CD14-positive monocyte (primary cell): ENCODE results near the gene XRN1. TPM values are rescaled to one million over a fixed set of nuclear protein-coding genes. Genes with fewer than 3 reads are reported as not detected.
"Not testable (repeated sequence)": the region's sequence is repeated elsewhere in the genome, so short reads cannot be mapped to it uniquely, and the experiment has no call there.

Experiments used
- DNase-seq, 3 donors: peaks; one replicate each; pipeline ENCODE4 v3.0.0-alpha.2; 2011 to 2022
- H2AFZ ChIP-seq: 2 replicates; pipeline ENCODE4 v1.6.0; 2012; ENCODE audit warnings: mild to moderate bottlenecking, low read depth, low read length, inconsistent platforms; ENCODE audit not compliant: insufficient read depth, poor library complexity, severe bottlenecking
- H3K27ac ChIP-seq, 2 donors: 1 replicate in 1 of 2; 2 replicates in 1 of 2; pipeline ENCODE4 v1.5.1; 2012 to 2013; ENCODE audit warnings: low read length in 2 of 2, control low read depth in 1 of 2, inconsistent platforms in 1 of 2, low read depth in 1 of 2, mild to moderate bottlenecking in 1 of 2
- H3K27me3 ChIP-seq, 2 donors: one replicate each; pipeline versions ENCODE4 v1.6.0 to v1.6.1; 2011 to 2013; ENCODE audit warnings: low read length in 2 of 2; ENCODE audit not compliant: control insufficient read depth in 2 of 2, insufficient read depth in 2 of 2
- H3K36me3 ChIP-seq, 2 donors: replicated peaks in 1 of 2; 1 replicate in 1 of 2; 2 replicates in 1 of 2; pipeline versions ENCODE4 v1.5.1 to v1.6.1; 2012 to 2013; ENCODE audit warnings: low read length in 2 of 2, control low read depth in 1 of 2, inconsistent platforms in 1 of 2, mild to moderate bottlenecking in 1 of 2; ENCODE audit not compliant: insufficient read depth in 2 of 2, control insufficient read depth in 1 of 2
- H3K4me1 ChIP-seq, 2 donors: 1 replicate in 1 of 2; 2 replicates in 1 of 2; pipeline versions ENCODE4 v1.5.1 to v1.6.1; 2012 to 2013; ENCODE audit warnings: low read length in 2 of 2, control low read depth in 1 of 2, inconsistent platforms in 1 of 2, mild to moderate bottlenecking in 1 of 2, moderate library complexity in 1 of 2; ENCODE audit not compliant: insufficient read depth in 2 of 2, control insufficient read depth in 1 of 2
- H3K4me2 ChIP-seq: replicated peaks from 2 replicates; pipeline ENCODE3; 2012; ENCODE audit warnings: low read length, moderate library complexity, mild to moderate bottlenecking; ENCODE audit not compliant: poor library complexity, severe bottlenecking; ENCODE audit errors: extremely low read depth
- H3K4me3 ChIP-seq, 3 experiments: fragments of 200-600 bp in 1 of 3; sonication (generic) in 1 of 3; replicated peaks in 1 of 3; 1 replicate in 2 of 3; 2 replicates in 1 of 3; pipeline ENCODE4 v1.5.1; 2011 to 2013; ENCODE audit warnings: low read length in 3 of 3, mild to moderate bottlenecking in 3 of 3, control low read depth in 2 of 3, low read depth in 2 of 3, inconsistent platforms in 1 of 3, moderate library complexity in 1 of 3
- H3K79me2 ChIP-seq: 2 replicates; pipeline ENCODE4 v1.6.0; 2012; ENCODE audit warnings: mild to moderate bottlenecking, control low read depth, inconsistent platforms, low read length, moderate library complexity; ENCODE audit not compliant: insufficient read depth
- H3K9ac ChIP-seq: 2 replicates; pipeline ENCODE4 v1.6.0; 2017; ENCODE audit warnings: low read length, mild to moderate bottlenecking; ENCODE audit not compliant: insufficient read depth, poor library complexity, severe bottlenecking
- H3K9me3 ChIP-seq, 2 donors: replicated peaks in 1 of 2; 1 replicate in 1 of 2; 2 replicates in 1 of 2; pipeline versions ENCODE4 v1.5.1 to v1.6.1; 2012 to 2013; ENCODE audit warnings: low read length in 2 of 2, control low read depth in 1 of 2; ENCODE audit not compliant: control insufficient read depth in 1 of 2, insufficient read depth in 1 of 2
- H4K20me1 ChIP-seq: 2 replicates; pipeline ENCODE4 v1.6.0; 2012; ENCODE audit warnings: mild to moderate bottlenecking, low read length, control low read depth, moderate library complexity; ENCODE audit not compliant: insufficient read depth
- H3K27ac Mint-ChIP-seq, 7 donors: one replicate each; pipeline ENCODE4 v1.8.0; 2020; ENCODE audit warnings: mild to moderate bottlenecking in 7 of 7, mixed read lengths in 7 of 7, moderate library complexity in 6 of 7, inconsistent platforms in 2 of 7
- H3K27me3 Mint-ChIP-seq, 3 donors: one replicate each; pipeline ENCODE4 v1.8.0; 2021 to 2022; ENCODE audit warnings: low read depth in 3 of 3, mild to moderate bottlenecking in 3 of 3, mixed read lengths in 3 of 3, moderate library complexity in 3 of 3, inconsistent platforms in 1 of 3
- H3K36me3 Mint-ChIP-seq, 2 donors: one replicate each; pipeline ENCODE4 v1.8.0; 2020; ENCODE audit warnings: mixed read lengths in 2 of 2, inconsistent platforms in 1 of 2, mild to moderate bottlenecking in 1 of 2
- H3K4me1 Mint-ChIP-seq: one replicate; pipeline ENCODE4 v1.8.0; 2020; ENCODE audit warnings: mild to moderate bottlenecking, mixed read lengths
- H3K4me3 Mint-ChIP-seq, 2 donors: one replicate each; pipeline ENCODE4 v1.8.0; 2020; ENCODE audit warnings: mild to moderate bottlenecking in 2 of 2, mixed read lengths in 2 of 2, moderate library complexity in 1 of 2
- H3K9me3 Mint-ChIP-seq, 7 donors: one replicate each; pipeline ENCODE4 v1.8.0; 2020 to 2022; ENCODE audit warnings: mixed read lengths in 7 of 7, mild to moderate bottlenecking in 6 of 7, moderate library complexity in 6 of 7, inconsistent platforms in 2 of 7
- CTCF ChIP-seq: fragments of 200-600 bp; IDR thresholded peaks from one replicate; pipeline ENCODE4 v1.8.0; 2022; ENCODE audit warnings: antibody characterized with exemption, mild to moderate bottlenecking
- WGBS: methylation state at CpG from one replicate; pipeline ENCODE4 v1.1.5; 2013; ENCODE audit warnings: missing lambda C conversion rate; ENCODE audit not compliant: insufficient coverage; 5-methylcytosine and 5-hydroxymethylcytosine counted together
- intact Hi-C, 2 donors: fragments of 100-400 bp; cut with micrococcal nuclease; formaldehyde crosslinking; loops; one replicate each; pipeline versions ENCODE4 v1.15.0 to v1.15.1; 2023
- polyA plus RNA-seq, 3 donors: library from polyadenylated mRNA; depleted of rRNA in 1 of 3; unstranded in 2 of 3; stranded (reverse) in 1 of 3; fragments of 300-500 nt in 2 of 3; fragments of >200 nt in 1 of 3; fragmentation: Illumina TruSeq in 2 of 3; gene quantifications; 1 replicate in 2 of 3; 2 replicates in 1 of 3; pipeline ENCODE4 v1.2.3, GENCODE V29; 2012 to 2021

XRN1 gene
- polyA plus RNA-seq, 3 donors: 8.6 to 47.9 (median 24.3) TPM

- WGBS: over 99% methylated on average over 10 of the region's 11 CpGs
- H3K4me3 ChIP-seq, H3K4me1 ChIP-seq, H3K27ac Mint-ChIP-seq, H3K4me3 Mint-ChIP-seq, H3K27me3 Mint-ChIP-seq, H3K9ac ChIP-seq, H3K27ac ChIP-seq, DNase-seq, intact Hi-C loops, H3K27me3 ChIP-seq, H2AFZ ChIP-seq, H3K4me2 ChIP-seq, H3K9me3 ChIP-seq: not testable (repeated sequence)
- peaks cover 79% of the 10 kb centered on the region for H4K20me1 ChIP-seq
- Mint-ChIP-seq H3K4me1 (peaks cover 17% of the 10 kb centered on the region), H3K36me3 (peaks cover 12 to 20% of the 10 kb centered on the region in 2 donors), H3K9me3 (peaks cover 0 to 17% (median 5%) of the 10 kb centered on the region in 7 donors)
- H3K36me3 ChIP-seq: peaks cover 0 to 17% of the 10 kb centered on the region in 2 donors
- H3K79me2 ChIP-seq: peaks cover 98% of the 10 kb centered on the region
Measured at GRCh38 chr3:142438096-142438495, 9.7 kb downstream of the XRN1 start.

- no peak overlapping the region for H3K4me2 ChIP-seq
- Mint-ChIP-seq H3K27me3 (no peaks in the 10 kb centered on the region), H3K4me3 (no peak overlapping the region), H3K9me3 (peaks cover 0 to 11% (median 2%) of the 10 kb centered on the region in 7 donors), H3K27ac (peak overlapping the region in 4 of 7 donors; percentile 1 to 47 (median 8)), H3K4me1 (peaks cover 14% of the 10 kb centered on the region), H3K36me3 (peaks cover 14 to 25% of the 10 kb centered on the region in 2 donors)
- intact Hi-C loops: no loop called here
- DNase-seq: no peak
- peaks cover 94% of the 10 kb centered on the region for H3K79me2 ChIP-seq
- H3K27me3 ChIP-seq: no peaks in the 10 kb centered on the region
- H3K4me1 ChIP-seq: no peaks in the 10 kb centered on the region
- no peaks in the 10 kb centered on the region for H3K9me3 ChIP-seq
- no peak overlapping the region for H3K9ac ChIP-seq
- H3K27ac ChIP-seq: no peak overlapping the region
- H3K4me3 ChIP-seq: no peak overlapping the region
- H3K36me3 ChIP-seq: peaks cover 7 to 28% of the 10 kb centered on the region in 2 donors
- H4K20me1 ChIP-seq: peaks cover 86% of the 10 kb centered on the region
- no peak for TF ChIP-seq CTCF
- no peak overlapping the region for H2AFZ ChIP-seq
Measured at GRCh38 chr3:142436951-142437585, 10.8 kb downstream of the XRN1 start.
